PFSK-1 (cell line): ENCODE results near the gene MATN4.

ENCODE experiments used
- FOXP2 ChIP-seq: optimal IDR thresholded peaks from 2 replicates; pipeline ENCODE3; 2011; ENCODE audit warnings: borderline replicate concordance, control low read depth, inconsistent platforms; ENCODE audit not compliant: insufficient read depth; ENCODE audit errors: extremely low read length, extremely low read depth
- POLR2AphosphoS5 ChIP-seq: IDR thresholded peaks from 2 replicates; pipeline ENCODE4 v1.6.1; 2012; ENCODE audit warnings: low read depth, mild to moderate bottlenecking, control low read depth, low read length, moderate library complexity
- SIN3A ChIP-seq: IDR thresholded peaks from 2 replicates; pipeline ENCODE4 v1.6.1; 2012; ENCODE audit warnings: mild to moderate bottlenecking, low read length, moderate library complexity, borderline replicate concordance; ENCODE audit not compliant: insufficient read depth
- TAF1 ChIP-seq: IDR thresholded peaks from 2 replicates; pipeline ENCODE4 v1.6.1; 2012; ENCODE audit warnings: low read length, control low read depth, borderline replicate concordance; ENCODE audit not compliant: insufficient read depth
- TF ChIP-seq, protein P1 (sequence below), 2 experiments: IDR thresholded peaks; 2 replicates each; pipeline versions ENCODE4 v1.6.1 to v1.8.0; 2011 to 2012; ENCODE audit warnings: low read depth in 2 of 2, low read length in 2 of 2, control low read depth in 1 of 2, inconsistent platforms in 1 of 2, mild to moderate bottlenecking in 1 of 2, moderate library complexity in 1 of 2; ENCODE audit not compliant: insufficient read depth in 1 of 2

- TF ChIP-seq TAF1 = no peak
- no peak for TF ChIP-seq SIN3A
- TF ChIP-seq, protein P1, sequence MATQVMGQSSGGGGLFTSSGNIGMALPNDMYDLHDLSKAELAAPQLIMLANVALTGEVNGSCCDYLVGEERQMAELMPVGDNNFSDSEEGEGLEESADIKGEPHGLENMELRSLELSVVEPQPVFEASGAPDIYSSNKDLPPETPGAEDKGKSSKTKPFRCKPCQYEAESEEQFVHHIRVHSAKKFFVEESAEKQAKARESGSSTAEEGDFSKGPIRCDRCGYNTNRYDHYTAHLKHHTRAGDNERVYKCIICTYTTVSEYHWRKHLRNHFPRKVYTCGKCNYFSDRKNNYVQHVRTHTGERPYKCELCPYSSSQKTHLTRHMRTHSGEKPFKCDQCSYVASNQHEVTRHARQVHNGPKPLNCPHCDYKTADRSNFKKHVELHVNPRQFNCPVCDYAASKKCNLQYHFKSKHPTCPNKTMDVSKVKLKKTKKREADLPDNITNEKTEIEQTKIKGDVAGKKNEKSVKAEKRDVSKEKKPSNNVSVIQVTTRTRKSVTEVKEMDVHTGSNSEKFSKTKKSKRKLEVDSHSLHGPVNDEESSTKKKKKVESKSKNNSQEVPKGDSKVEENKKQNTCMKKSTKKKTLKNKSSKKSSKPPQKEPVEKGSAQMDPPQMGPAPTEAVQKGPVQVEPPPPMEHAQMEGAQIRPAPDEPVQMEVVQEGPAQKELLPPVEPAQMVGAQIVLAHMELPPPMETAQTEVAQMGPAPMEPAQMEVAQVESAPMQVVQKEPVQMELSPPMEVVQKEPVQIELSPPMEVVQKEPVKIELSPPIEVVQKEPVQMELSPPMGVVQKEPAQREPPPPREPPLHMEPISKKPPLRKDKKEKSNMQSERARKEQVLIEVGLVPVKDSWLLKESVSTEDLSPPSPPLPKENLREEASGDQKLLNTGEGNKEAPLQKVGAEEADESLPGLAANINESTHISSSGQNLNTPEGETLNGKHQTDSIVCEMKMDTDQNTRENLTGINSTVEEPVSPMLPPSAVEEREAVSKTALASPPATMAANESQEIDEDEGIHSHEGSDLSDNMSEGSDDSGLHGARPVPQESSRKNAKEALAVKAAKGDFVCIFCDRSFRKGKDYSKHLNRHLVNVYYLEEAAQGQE (IDR thresholded peaks at IDR 0.05; ENCODE audit: insufficient read depth in 1 of 2, low read depth in 2 of 2, low read length in 2 of 2) = no peak
- TF ChIP-seq POLR2AphosphoS5 = no peak
- TF ChIP-seq FOXP2 = no peak
Observed at GRCh38 chr20:45340951-45341350, 32.9 kb upstream of the MATN4 start.
